Femur (tissue), 1 donor: ENCODE measurements around the gene DPP6.

Source experiments
- DNase-seq: peaks from one replicate; pipeline ENCODE4 v3.0.0-alpha.2; 2017

The DPP6 gene

GRCh38 chr7:154869436-154869835, 817.2 kb downstream of the DPP6 start:
- DNase-seq = no peak

GRCh38 chr7:154871507-154871906, 819.3 kb downstream of the DPP6 start:
- no peak for DNase-seq

DNA sequence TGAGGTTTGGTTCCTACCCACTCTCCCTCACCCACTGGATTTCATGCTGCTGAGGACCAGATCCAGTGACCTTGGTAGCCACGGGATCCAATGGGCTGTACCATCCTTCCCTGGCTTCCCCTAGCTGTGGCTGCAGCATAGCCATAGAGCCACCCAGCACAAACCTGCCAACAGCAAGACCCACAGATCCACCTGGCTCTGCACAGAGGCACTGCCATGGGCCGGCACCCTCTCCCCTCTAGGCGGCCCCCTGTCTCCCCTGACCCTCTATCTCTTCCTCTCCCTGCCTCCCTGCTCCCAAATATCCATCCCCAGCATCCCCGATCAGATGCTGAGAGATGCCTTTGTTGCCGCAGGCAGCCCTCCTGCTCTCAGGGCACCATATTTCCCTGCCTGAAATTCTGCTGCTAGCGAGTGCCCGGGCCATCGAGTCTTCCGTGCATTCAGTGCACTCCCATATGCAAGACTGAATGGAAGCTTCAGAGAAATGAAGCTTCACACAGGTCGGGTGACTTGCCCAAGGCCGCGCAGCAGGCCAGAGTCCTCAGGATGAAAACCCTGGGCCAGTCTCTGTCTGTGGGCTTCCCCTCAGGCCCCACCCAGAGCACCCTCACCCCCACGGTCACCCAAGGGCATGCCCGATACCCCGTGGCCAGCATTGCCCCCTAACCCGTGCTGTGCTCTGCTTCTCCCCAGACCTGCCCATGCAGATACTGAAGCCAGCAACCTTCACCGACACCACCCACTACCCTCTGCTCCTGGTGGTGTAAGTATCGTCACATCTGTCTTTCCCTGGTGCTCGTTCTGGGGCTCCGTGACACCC, 819.9 kb downstream of the DPP6 start:
- no peak for DNase-seq

DNA sequence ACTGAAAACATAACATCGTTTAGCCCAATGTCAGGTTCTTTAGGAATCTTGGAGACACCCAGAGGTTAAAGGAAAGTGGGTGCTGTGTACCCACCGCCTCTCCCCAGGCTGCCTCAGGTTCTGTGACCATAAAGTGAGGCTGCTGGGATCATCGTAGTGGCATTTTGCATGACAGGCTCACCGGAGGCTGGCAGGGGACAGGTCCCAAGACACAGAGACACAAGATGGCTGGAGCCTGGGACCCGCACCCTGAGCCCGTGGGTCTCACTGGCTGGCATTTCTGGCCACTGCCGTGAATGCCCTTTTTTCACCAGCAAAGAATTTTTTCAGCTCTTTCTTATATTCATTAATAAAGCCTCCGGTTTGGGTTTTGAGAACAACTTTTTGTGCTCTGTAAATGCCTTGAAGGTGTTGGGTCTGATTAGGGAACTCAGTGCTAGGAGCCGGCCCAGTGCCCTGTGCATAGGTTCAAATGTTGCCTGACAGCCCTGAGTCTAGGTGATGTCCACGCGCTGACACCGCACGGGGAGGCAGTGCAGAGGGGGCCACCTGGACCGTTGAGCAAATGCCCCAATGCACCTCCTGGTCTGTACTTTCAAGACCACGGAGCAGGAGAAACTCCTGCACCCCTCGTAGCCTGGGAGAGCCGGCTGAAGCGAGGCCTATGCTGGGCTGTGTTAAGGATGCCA, 820.8 kb downstream of the DPP6 start:
- DNase-seq = no peak

DNA sequence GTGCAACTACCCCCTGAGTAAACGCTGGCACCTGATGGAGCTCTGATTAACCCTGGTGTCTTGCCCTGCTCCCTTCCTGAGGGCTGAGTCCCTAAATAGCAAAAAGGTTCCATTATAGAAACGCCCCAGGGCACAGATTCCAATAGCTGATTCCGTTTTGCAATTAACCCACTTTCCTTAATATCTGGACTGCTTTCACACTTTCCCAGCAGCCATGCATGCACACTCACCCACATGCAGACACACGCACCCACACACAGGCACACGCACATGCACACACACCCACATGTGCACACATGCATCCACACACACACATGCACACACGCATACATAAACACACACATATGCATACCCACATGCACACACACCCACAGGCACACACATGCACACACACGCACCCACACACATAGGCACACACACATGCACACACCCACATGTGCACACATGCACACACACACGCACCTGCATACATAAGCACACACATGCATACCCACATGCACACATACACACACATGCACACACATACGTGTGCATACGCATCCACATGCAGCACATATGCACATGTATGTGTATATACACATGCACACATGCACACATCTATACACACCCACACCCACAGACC, 821.4 kb downstream of the DPP6 start:
- no peak for DNase-seq

- no peak for DNase-seq
Measured at GRCh38 chr7:154874409-154875113, 822.4 kb downstream of the DPP6 start.

DNA sequence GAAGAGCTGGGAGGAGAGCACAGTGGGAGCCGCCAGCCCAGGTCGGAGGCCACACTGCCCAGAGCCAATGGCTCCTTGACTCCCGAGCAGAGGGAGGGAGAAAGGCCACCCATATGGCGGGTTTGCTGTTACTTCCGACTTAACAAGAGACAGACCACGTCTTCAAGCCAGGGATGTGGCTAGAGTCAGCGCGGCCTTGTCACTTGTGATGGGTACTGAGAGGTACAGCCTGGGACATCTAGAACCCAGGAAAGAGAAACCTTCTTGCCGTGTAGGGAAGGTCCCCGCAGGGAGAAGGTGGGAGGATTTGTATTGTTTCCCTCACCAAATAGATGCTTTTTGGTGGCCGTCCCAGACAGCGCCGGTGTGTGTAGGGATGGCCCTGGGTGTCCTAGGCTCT, 823.1 kb downstream of the DPP6 start:
- DNase-seq = no peak

DNA sequence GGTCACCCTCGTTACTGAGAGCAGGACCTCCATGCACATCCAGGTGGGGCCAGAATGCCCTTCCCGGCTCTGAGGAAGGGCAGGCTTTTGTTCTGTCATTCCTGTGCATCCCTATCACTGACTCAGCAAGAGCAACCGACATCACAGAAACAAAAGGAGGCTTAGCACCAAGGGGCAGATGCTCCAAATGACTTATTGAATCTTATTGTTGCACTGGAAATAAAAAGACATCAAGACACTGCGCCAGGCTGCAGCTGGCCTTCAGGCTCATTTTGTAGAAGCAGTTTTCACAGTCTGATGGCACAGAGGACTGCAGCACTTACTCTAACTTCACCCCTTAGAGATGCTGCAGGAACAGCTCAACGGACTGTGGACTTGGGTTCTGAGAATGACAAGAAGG, 824.3 kb downstream of the DPP6 start:
- no peak for DNase-seq

DNA sequence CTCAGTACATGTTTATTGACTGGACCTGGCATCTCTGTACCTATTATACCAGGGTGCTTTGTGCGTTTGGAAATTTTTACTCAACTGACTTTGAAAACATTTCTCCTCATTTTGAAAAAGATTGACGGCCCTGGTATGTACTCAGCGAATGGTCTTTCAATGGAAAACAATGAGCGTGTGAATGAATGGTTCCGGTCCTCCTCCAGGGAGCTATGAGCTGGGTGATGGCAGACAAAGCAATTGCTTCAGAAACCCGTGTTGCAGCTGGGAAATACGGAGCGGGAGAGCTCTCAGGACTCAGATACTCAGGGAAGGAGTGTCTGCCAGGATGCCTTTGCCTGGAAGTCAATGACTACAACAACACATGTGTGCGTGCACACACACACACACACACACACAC, 824.8 kb downstream of the DPP6 start:
- DNase-seq = no peak

GRCh38 chr7:154879629-154880028, 827.4 kb downstream of the DPP6 start:
- no peak for DNase-seq

- no peak for DNase-seq
Measured at GRCh38 chr7:154880513-154880912, 828.3 kb downstream of the DPP6 start.

DNA sequence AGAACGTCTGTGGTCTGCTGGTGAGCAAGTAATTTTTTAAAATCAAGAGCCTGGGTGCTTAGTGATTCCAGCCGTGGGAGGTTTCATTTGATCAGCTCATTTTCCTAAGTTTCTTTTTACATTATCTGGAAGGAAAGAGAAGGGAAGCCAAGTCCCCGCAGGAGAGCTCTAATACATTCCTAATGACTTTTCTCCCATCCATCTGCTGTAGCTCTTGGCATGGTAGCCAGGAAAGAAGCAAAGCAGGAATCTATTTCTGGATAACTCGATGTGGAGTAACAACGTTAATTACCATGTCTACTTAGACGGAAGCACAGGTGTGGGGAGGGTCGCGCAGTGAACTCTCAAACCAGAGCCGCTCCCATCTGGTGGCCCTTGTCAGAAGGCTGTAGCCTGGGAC, 828.8 kb downstream of the DPP6 start:
- no peak for DNase-seq

DNA sequence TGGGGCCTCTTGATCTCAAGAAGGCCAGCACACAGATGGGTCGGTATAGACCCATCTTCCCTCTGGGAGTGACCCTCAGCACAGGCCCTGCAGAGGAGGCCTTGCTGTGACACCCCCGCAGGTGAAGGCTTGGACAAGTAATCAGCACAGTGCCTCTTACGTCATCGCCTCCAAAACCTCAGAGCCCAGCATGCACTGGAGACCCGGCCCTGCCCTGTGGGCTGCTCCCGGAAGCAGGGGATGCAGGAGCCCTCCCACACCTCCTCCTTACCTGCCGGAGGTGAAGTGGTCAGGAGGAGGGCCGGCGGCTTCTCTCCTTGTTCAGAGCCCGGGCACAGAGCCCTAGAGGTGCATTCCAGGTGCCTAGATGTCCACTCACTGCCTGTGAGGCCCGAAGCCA, 829.3 kb downstream of the DPP6 start:
- no peak for DNase-seq

DNA sequence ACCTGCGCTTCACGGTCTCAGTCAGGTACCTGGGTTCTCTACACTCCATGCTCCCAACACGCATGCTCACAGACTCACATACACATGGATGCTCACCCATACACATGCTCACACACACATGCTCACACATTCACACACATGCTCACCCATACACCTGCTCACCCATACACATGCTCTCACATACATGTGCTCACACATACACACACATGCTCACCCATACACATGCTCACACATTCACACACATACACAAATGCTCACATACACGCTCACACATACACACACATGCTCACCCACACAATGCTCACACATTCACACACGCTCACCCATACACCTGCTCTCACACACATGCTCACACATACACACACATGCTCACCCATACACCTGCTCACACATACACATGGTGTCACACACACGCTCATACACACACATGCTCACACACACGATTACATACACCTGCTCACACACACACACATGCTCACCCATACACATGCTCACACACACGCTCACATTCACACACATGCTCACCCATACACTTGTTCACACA, 830.8 kb downstream of the DPP6 start:
- no peak for DNase-seq

GRCh38 chr7:154884348-154884920, 832.2 kb downstream of the DPP6 start:
- no peak for DNase-seq

DNA sequence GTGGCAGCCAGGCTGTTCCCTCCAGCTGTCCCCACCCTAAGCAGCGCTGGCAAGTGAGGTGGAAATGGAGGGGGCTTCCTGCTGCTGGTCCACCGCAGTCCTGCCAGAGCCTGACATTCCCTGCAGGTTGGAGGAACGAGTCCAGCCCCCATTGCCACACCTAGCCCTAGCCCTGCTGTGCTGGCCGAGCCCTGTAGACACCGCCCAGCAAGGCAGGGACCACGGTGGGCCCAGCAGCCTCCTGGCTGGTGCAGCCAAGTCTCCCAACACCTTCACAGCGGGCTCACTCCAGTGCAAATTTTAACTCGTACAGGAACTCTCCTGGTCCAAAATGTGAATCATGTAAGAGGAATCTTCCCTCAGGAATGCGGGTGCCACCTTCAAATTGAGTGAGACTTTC, 834.4 kb downstream of the DPP6 start:
- no peak for DNase-seq

DNA sequence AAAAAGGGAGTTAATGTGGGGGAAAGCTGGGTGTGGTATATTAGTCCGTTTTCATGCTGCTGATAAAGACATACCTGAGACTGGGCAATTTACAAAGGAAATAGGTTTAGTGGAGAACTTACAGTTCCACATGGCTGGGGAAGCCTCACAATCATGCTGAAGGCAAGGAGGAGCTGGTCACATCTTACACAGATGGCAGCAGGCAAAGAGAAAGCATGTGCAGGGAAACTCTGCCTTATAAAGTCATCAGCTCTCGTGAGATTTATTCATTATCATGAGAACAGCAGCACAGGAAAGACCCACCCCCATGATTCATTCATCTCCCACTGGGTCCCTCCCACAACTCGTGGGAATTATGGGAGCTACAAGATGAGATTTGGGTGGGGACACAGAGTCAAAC, 836.5 kb downstream of the DPP6 start:
- DNase-seq = no peak

GRCh38 chr7:154892459-154892858, 840.3 kb downstream of the DPP6 start:
- DNase-seq = no peak

- DNase-seq = no peak
Measured at GRCh38 chr7:154896076-154896475, 843.9 kb downstream of the DPP6 start.

- no peak for DNase-seq
Measured at GRCh38 chr7:154898973-154899855, 847.0 kb downstream of the DPP6 start.

GRCh38 chr7:154899862-154900261, 847.7 kb downstream of the DPP6 start:
- no peak for DNase-seq

GRCh38 chr7:154902600-154903082, 850.4 kb downstream of the DPP6 start:
- no peak for DNase-seq
